ENCODE data around the gene ARIH2. TPM values are rescaled to one million over a fixed set of nuclear protein-coding genes. Genes with fewer than 3 reads are reported as not detected.

Gene ARIH2
- total and polyA plus RNA-seq, 9 of the 15 experiments (the other 6 are each of a cell fraction or from before 2014, with no cell fraction given): 27.0 to 120 (median 108) TPM

- DNase-seq (ENCODE audit: extremely low read depth in 1 of 4, low spot score in 3 of 4) (peak; percentile 85 to 94 (median 90)), ATAC-seq (peak; percentile 88), FAIRE-seq (peak; percentile 70)
- no peaks in the 10 kb centered on the region for H3K9me3 ChIP-seq (replicated peaks; ENCODE audit: control insufficient read depth, insufficient read depth, low read depth, low read length)
- intact Hi-C loops (cut with micrococcal nuclease) (loop anchor here (2.0 to 5.0 kb wide), 2 partner anchors 19 to 91 kb away; partner anchors contain the start of gene ARIH2), in situ Hi-C loops (cut with MboI) (no loop called here)
- peak overlapping the region; percentile 80 for H3K4me3 ChIP-seq
- peaks cover 19 to 48% of the 10 kb centered on the region in 2 experiments; a peak in 4 of 5 replicates for H3K4me1 ChIP-seq (replicated peaks in 1 of 2; ENCODE audit: control insufficient read depth in 2 of 2, insufficient read depth in 2 of 2, low read length in 2 of 2)
- ChIA-PET CTCF (ENCODE audit: low intra/inter-chr PET ratio) (no interaction called here), POLR2A (interaction anchor here (0.6 to 3.0 kb wide), 12 partner anchors 11 to 740 kb away, joined by 3 to 104 read pairs (median 4); partner anchors contain the start of genes DALRD3, IMPDH2, NDUFAF3 and QRICH1)
- peaks cover 8% of the 10 kb centered on the region for H4K20me1 ChIP-seq (replicated peaks; ENCODE audit: control insufficient read depth, insufficient read depth, low read length)
- peak overlapping the region; percentile 97 to 99 for H3K9ac ChIP-seq (ENCODE audit: insufficient read depth in 1 of 2, low read depth in 2 of 2, low read length in 2 of 2)
- H3K27me3 ChIP-seq (ENCODE audit: control insufficient read depth in 2 of 2, insufficient read depth in 2 of 2, low read length in 2 of 2): no peaks in the 10 kb centered on the region
- H3K9me1 ChIP-seq (ENCODE audit: control insufficient read depth, insufficient read depth, low read length): peaks cover 3% of the 10 kb centered on the region
- H3K79me2 ChIP-seq (ENCODE audit: control insufficient read depth, insufficient read depth, low read length): peaks cover 51% of the 10 kb centered on the region
- H3K4me2 ChIP-seq (ENCODE audit: insufficient read depth, low read length): peak overlapping the region; percentile 94
- peak overlapping the region; percentile 99 for H3K27ac ChIP-seq (ENCODE audit: extremely low read depth, low read depth, low read length)
- peaks cover 23% of the 10 kb centered on the region; the same call in 2 of the 3 replicates for H3K36me3 ChIP-seq (ENCODE audit: control insufficient read depth, insufficient read depth, low read length)
- 10% methylated on average over 12 of the region's 41 CpGs for WGBS (ENCODE audit: insufficient coverage, low coverage, missing lambda C conversion rate)
- BruUV-seq (replicated peaks): TSS peak; percentile 54
- peak overlapping the region; percentile 99 for H2AFZ ChIP-seq (ENCODE audit: low read depth, low read length)
- TF ChIP-seq KLF10 (CRISPR knock-in tag; IDR thresholded peaks at IDR 0.05) (no peak), LARP7 (IDR thresholded peaks at IDR 0.05) (no peak), ZBTB17 (CRISPR knock-in tag; IDR thresholded peaks at IDR 0.05) (no peak), NFYB (IDR thresholded peaks at IDR 0.05; ENCODE audit: extremely low read depth, insufficient read length) (no peak), ZC3H8 (IDR thresholded peaks at IDR 0.05) (no peak), CCNT2 (IDR thresholded peaks at IDR 0.05; ENCODE audit: borderline replicate concordance, extremely low read depth, insufficient read length, low read depth, low read length) (peak; percentile 14), ZNF253 (CRISPR knock-in tag; conservative IDR thresholded peaks at IDR 0.05) (no peak), JUNB (CRISPR knock-in tag; conservative IDR thresholded peaks at IDR 0.05) (no peak), ZFPM2 (CRISPR knock-in tag; IDR thresholded peaks at IDR 0.05) (no peak), SIN3A (IDR thresholded peaks at IDR 0.05; ENCODE audit: borderline replicate concordance in 2 of 2, control insufficient read depth in 1 of 2, low read depth in 2 of 2, low read length in 2 of 2) (0 out of 4 replicates have a peak, but pooled peaks of 1 of the 2 experiments have one; percentile 5), RHOXF2B (CRISPR knock-in tag; conservative IDR thresholded peaks at IDR 0.05) (no peak), MAZ (CRISPR knock-in tag; conservative IDR thresholded peaks at IDR 0.05 in 1 of 2, IDR thresholded peaks at IDR 0.05 in 1 of 2) (peak in 1 of 2 experiments; percentile 85; a peak in 3 of 4 replicates), RBM17 (IDR thresholded peaks at IDR 0.05; ENCODE audit: borderline replicate concordance, low read depth, low read length) (no peak), EP400 (IDR thresholded peaks at IDR 0.05) (peak; percentile 70; the same call in 1 of the 2 replicates), MTA3 (IDR thresholded peaks at IDR 0.05; ENCODE audit: borderline replicate concordance) (peak; percentile 0; the same call in 1 of the 2 replicates), TCF7 (IDR thresholded peaks at IDR 0.05; ENCODE audit: borderline replicate concordance) (no peak), ZNF668 (CRISPR knock-in tag; IDR thresholded peaks at IDR 0.05) (no peak)
- TF ChIP-seq, protein P1, sequence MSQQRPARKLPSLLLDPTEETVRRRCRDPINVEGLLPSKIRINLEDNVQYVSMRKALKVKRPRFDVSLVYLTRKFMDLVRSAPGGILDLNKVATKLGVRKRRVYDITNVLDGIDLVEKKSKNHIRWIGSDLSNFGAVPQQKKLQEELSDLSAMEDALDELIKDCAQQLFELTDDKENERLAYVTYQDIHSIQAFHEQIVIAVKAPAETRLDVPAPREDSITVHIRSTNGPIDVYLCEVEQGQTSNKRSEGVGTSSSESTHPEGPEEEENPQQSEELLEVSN (IDR thresholded peaks at IDR 0.05; ENCODE audit: borderline replicate concordance in 1 of 2, extremely low read depth in 1 of 2, insufficient read depth in 1 of 2, insufficient read length in 1 of 2, low read depth in 1 of 2, low read length in 1 of 2, poor library complexity in 1 of 2, severe bottlenecking in 1 of 2): peak in 1 of 2 experiments; percentile 31
- TF ChIP-seq, protein P2, sequence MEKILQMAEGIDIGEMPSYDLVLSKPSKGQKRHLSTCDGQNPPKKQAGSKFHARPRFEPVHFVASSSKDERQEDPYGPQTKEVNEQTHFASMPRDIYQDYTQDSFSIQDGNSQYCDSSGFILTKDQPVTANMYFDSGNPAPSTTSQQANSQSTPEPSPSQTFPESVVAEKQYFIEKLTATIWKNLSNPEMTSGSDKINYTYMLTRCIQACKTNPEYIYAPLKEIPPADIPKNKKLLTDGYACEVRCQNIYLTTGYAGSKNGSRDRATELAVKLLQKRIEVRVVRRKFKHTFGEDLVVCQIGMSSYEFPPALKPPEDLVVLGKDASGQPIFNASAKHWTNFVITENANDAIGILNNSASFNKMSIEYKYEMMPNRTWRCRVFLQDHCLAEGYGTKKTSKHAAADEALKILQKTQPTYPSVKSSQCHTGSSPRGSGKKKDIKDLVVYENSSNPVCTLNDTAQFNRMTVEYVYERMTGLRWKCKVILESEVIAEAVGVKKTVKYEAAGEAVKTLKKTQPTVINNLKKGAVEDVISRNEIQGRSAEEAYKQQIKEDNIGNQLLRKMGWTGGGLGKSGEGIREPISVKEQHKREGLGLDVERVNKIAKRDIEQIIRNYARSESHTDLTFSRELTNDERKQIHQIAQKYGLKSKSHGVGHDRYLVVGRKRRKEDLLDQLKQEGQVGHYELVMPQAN (IDR thresholded peaks at IDR 0.05; ENCODE audit: borderline replicate concordance): 0 out of 2 replicates have a peak, but pooled peaks have one; percentile 7
Observed at GRCh38 chr3:49007771-49008528, 89.3 kb downstream of the ARIH2 start.
